ENCODE data around the gene HIPK1.
"Not testable (repeated sequence)": the region's sequence is repeated elsewhere in the genome, so short reads cannot be mapped to it uniquely, and the experiment has no call there.

Gene HIPK1

GRCh38 chr1:113981962-113982931, 53.1 kb downstream of the HIPK1 start:
- no peak for DNase-seq (ENCODE audit: low read depth, low spot score)

GRCh38 chr1:113982949-113983348, 53.8 kb downstream of the HIPK1 start:
- DNase-seq (ENCODE audit: low read depth, low spot score) = no peak

- DNase-seq (ENCODE audit: low read depth, low spot score) = no peak
Measured at GRCh38 chr1:113983391-113983790, 54.3 kb downstream of the HIPK1 start.

GRCh38 chr1:113983826-113984225, 54.7 kb downstream of the HIPK1 start:
- DNase-seq (ENCODE audit: low read depth, low spot score) = no peak

- DNase-seq (ENCODE audit: low read depth, low spot score) = no peak
Measured at GRCh38 chr1:113984710-113985109, 55.6 kb downstream of the HIPK1 start.

- no peak for DNase-seq (ENCODE audit: low read depth, low spot score)
Measured at GRCh38 chr1:113986802-113987201, 57.7 kb downstream of the HIPK1 start.

- DNase-seq (ENCODE audit: low read depth, low spot score) = no peak
Measured at GRCh38 chr1:113987259-113987658, 58.1 kb downstream of the HIPK1 start.

- no peak for DNase-seq (ENCODE audit: low read depth, low spot score)
Measured at GRCh38 chr1:113990530-113990929, 61.4 kb downstream of the HIPK1 start.

GRCh38 chr1:113990961-113991360, 61.8 kb downstream of the HIPK1 start:
- no peak for DNase-seq (ENCODE audit: low read depth, low spot score)

GRCh38 chr1:113991467-113991997, 62.4 kb downstream of the HIPK1 start:
- DNase-seq (ENCODE audit: low read depth, low spot score) = no peak

GRCh38 chr1:113993072-113993471, 63.9 kb downstream of the HIPK1 start:
- no peak for DNase-seq (ENCODE audit: low read depth, low spot score)

GRCh38 chr1:113993766-113994165, 64.6 kb downstream of the HIPK1 start:
- DNase-seq (ENCODE audit: low read depth, low spot score) = no peak

- DNase-seq (ENCODE audit: low read depth, low spot score) = no peak
Measured at GRCh38 chr1:113995382-113995781, 66.3 kb downstream of the HIPK1 start.

GRCh38 chr1:113998361-113998760, 69.2 kb downstream of the HIPK1 start:
- no peak for DNase-seq (ENCODE audit: low read depth, low spot score)

GRCh38 chr1:113999233-113999632, 70.1 kb downstream of the HIPK1 start:
- DNase-seq (ENCODE audit: low read depth, low spot score) = no peak

- no peak for DNase-seq (ENCODE audit: low read depth, low spot score)
Measured at GRCh38 chr1:113999799-114000198, 70.7 kb downstream of the HIPK1 start.

- DNase-seq (ENCODE audit: low read depth, low spot score) = no peak
Measured at GRCh38 chr1:114000406-114000805, 71.3 kb downstream of the HIPK1 start.

- no peak for DNase-seq (ENCODE audit: low read depth, low spot score)
Measured at GRCh38 chr1:114002492-114003239, 73.5 kb downstream of the HIPK1 start.

- DNase-seq (ENCODE audit: low read depth, low spot score) = no peak
Measured at GRCh38 chr1:114003431-114003830, 74.3 kb downstream of the HIPK1 start.

- DNase-seq (ENCODE audit: low read depth, low spot score) = not testable (repeated sequence)
Measured at GRCh38 chr1:114006825-114007224, 77.7 kb downstream of the HIPK1 start.

- DNase-seq (ENCODE audit: low read depth, low spot score) = no peak
Measured at GRCh38 chr1:114008480-114008941, 79.4 kb downstream of the HIPK1 start.

GRCh38 chr1:114008993-114009392, 79.9 kb downstream of the HIPK1 start:
- no peak for DNase-seq (ENCODE audit: low read depth, low spot score)

All from iPS DF 19.7 (cell line).